Stimulated activated effector memory CD8-positive, alpha-beta T cell treated with anti-CD3 and anti-CD28 coated beads, Interleukin-12 subunit alpha, Interleukin-12 subunit beta, amount 100 ng/mL, for 72 hours (primary cell): ENCODE measurements around the gene TBC1D5.

Experiments used
- ATAC-seq: fragments of 150-1000 bp; cut with Tn5 transposase; 2 replicates; pipeline ENCODE4 v1.10.0; 2021
- DNase-seq, 2 donors: peaks; one replicate each; pipeline ENCODE4 v3.0.0; 2021 to 2022; ENCODE audit warnings: low spot score in 2 of 2
- H3K27ac Mint-ChIP-seq: one replicate; pipeline ENCODE4 v1.8.0; 2022; ENCODE audit warnings: mild to moderate bottlenecking, mixed read lengths
- H3K36me3 Mint-ChIP-seq: one replicate; pipeline ENCODE4 v1.8.0; 2022; ENCODE audit warnings: mild to moderate bottlenecking, mixed read lengths
- H3K4me1 Mint-ChIP-seq: one replicate; pipeline ENCODE4 v1.8.0; 2022; ENCODE audit warnings: mixed read lengths
- H3K4me3 Mint-ChIP-seq: one replicate; pipeline ENCODE4 v1.8.0; 2022; ENCODE audit warnings: mild to moderate bottlenecking, mixed read lengths
- H3K9me3 Mint-ChIP-seq: one replicate; pipeline ENCODE4 v1.8.0; 2022; ENCODE audit warnings: mixed read lengths

The TBC1D5 gene

GRCh38 chr3:17156864-17157263, 585.6 kb downstream of the TBC1D5 start:
- ATAC-seq = no peak
- peaks cover 51% of the 10 kb centered on the region for H3K4me1 Mint-ChIP-seq
- H3K36me3 Mint-ChIP-seq = peaks cover 12% of the 10 kb centered on the region
- no peak for DNase-seq
- no peak overlapping the region for H3K4me3 Mint-ChIP-seq
- H3K9me3 Mint-ChIP-seq = peaks cover 3% of the 10 kb centered on the region
- H3K27ac Mint-ChIP-seq = peak overlapping the region; percentile 54

- Mint-ChIP-seq H3K9me3 (peaks cover 3% of the 10 kb centered on the region), H3K36me3 (peaks cover 18% of the 10 kb centered on the region), H3K27ac (no peak overlapping the region), H3K4me1 (peaks cover 59% of the 10 kb centered on the region), H3K4me3 (no peak overlapping the region)
- DNase-seq (no peak), ATAC-seq (no peak)
These were observed 586.5 kb downstream of the TBC1D5 start for GRCh38 chr3:17155951-17156350.

- peaks cover 18% of the 10 kb centered on the region for H3K36me3 Mint-ChIP-seq
- peaks cover 67% of the 10 kb centered on the region for H3K4me1 Mint-ChIP-seq
- H3K9me3 Mint-ChIP-seq = peaks cover 3% of the 10 kb centered on the region
- no peak overlapping the region for H3K4me3 Mint-ChIP-seq
- peak overlapping the region; percentile 34 for H3K27ac Mint-ChIP-seq
- no peak for DNase-seq
- no peak for ATAC-seq
These were observed 587.5 kb downstream of the TBC1D5 start for GRCh38 chr3:17154941-17155340.

- Mint-ChIP-seq H3K36me3 (peaks cover 18% of the 10 kb centered on the region), H3K9me3 (peaks cover 3% of the 10 kb centered on the region), H3K4me1 (peaks cover 69% of the 10 kb centered on the region), H3K27ac (no peak overlapping the region), H3K4me3 (no peak overlapping the region)
- ATAC-seq (no peak), DNase-seq (no peak)
These were observed 588.2 kb downstream of the TBC1D5 start for GRCh38 chr3:17154221-17154620.

- ATAC-seq = no peak
- DNase-seq = no peak
- H3K27ac Mint-ChIP-seq = no peak overlapping the region
- peaks cover 18% of the 10 kb centered on the region for H3K36me3 Mint-ChIP-seq
- peaks cover 69% of the 10 kb centered on the region for H3K4me1 Mint-ChIP-seq
- H3K9me3 Mint-ChIP-seq = peaks cover 3% of the 10 kb centered on the region
- H3K4me3 Mint-ChIP-seq = no peak overlapping the region
These were observed 589.2 kb downstream of the TBC1D5 start for GRCh38 chr3:17153209-17153608.

- DNase-seq (peak; percentile 71 to 90), ATAC-seq (peak; percentile 97)
- peak overlapping the region; percentile 70 for H3K27ac Mint-ChIP-seq
- peaks cover 3% of the 10 kb centered on the region for H3K9me3 Mint-ChIP-seq
- peaks cover 18% of the 10 kb centered on the region for H3K36me3 Mint-ChIP-seq
- H3K4me3 Mint-ChIP-seq = peak overlapping the region; percentile 47
- H3K4me1 Mint-ChIP-seq = peaks cover 68% of the 10 kb centered on the region
These were observed 590.6 kb downstream of the TBC1D5 start for GRCh38 chr3:17151598-17152373.

- Mint-ChIP-seq H3K4me3 (no peak overlapping the region), H3K9me3 (peaks cover 3% of the 10 kb centered on the region), H3K4me1 (peaks cover 55% of the 10 kb centered on the region), H3K27ac (no peak overlapping the region), H3K36me3 (peaks cover 18% of the 10 kb centered on the region)
- DNase-seq (no peak), ATAC-seq (no peak)
These were observed 593.4 kb downstream of the TBC1D5 start for GRCh38 chr3:17149076-17149475.

- DNase-seq (no peak), ATAC-seq (peak; percentile 74)
- no peak overlapping the region for H3K27ac Mint-ChIP-seq
- H3K9me3 Mint-ChIP-seq = no peaks in the 10 kb centered on the region
- no peaks in the 10 kb centered on the region for H3K36me3 Mint-ChIP-seq
- no peak overlapping the region for H3K4me3 Mint-ChIP-seq
- H3K4me1 Mint-ChIP-seq = peaks cover 32% of the 10 kb centered on the region
These were observed 597.8 kb downstream of the TBC1D5 start for GRCh38 chr3:17144665-17144993.

GRCh38 chr3:17143893-17144664, 598.4 kb downstream of the TBC1D5 start:
- peaks cover 30% of the 10 kb centered on the region for H3K4me1 Mint-ChIP-seq
- ATAC-seq (no peak), DNase-seq (no peak)
- H3K4me3 Mint-ChIP-seq = no peak overlapping the region
- H3K27ac Mint-ChIP-seq = no peak overlapping the region
- H3K9me3 Mint-ChIP-seq = no peaks in the 10 kb centered on the region
- H3K36me3 Mint-ChIP-seq = no peaks in the 10 kb centered on the region

- H3K27ac Mint-ChIP-seq = no peak overlapping the region
These were observed 599.9 kb downstream of the TBC1D5 start for GRCh38 chr3:17142516-17142915.

GRCh38 chr3:17141699-17142098, 600.7 kb downstream of the TBC1D5 start:
- Mint-ChIP-seq H3K4me1 (peaks cover 24% of the 10 kb centered on the region), H3K27ac (no peak overlapping the region), H3K36me3 (no peaks in the 10 kb centered on the region), H3K9me3 (no peaks in the 10 kb centered on the region), H3K4me3 (no peak overlapping the region)
- DNase-seq (no peak), ATAC-seq (no peak)

More at GRCh38 chr3:17142516-17142915, 599.9 kb downstream of the TBC1D5 start:
- no peak for DNase-seq
- Mint-ChIP-seq H3K36me3 (no peaks in the 10 kb centered on the region), H3K4me3 (no peak overlapping the region), H3K9me3 (no peaks in the 10 kb centered on the region), H3K4me1 (peaks cover 24% of the 10 kb centered on the region)
- ATAC-seq = no peak

GRCh38 chr3:17140670-17141505, 601.5 kb downstream of the TBC1D5 start:
- no peak for ATAC-seq

GRCh38 chr3:17138246-17139039, 604.0 kb downstream of the TBC1D5 start:
- no peaks in the 10 kb centered on the region for H3K9me3 Mint-ChIP-seq

More at GRCh38 chr3:17140670-17141505, 601.5 kb downstream of the TBC1D5 start:
- Mint-ChIP-seq H3K36me3 (no peaks in the 10 kb centered on the region), H3K4me1 (peaks cover 24% of the 10 kb centered on the region), H3K9me3 (no peaks in the 10 kb centered on the region), H3K4me3 (no peak overlapping the region), H3K27ac (no peak overlapping the region)
- no peak for DNase-seq

GRCh38 chr3:17137321-17137826, 605.1 kb downstream of the TBC1D5 start:
- DNase-seq (no peak), ATAC-seq (no peak)
- Mint-ChIP-seq H3K27ac (no peak overlapping the region), H3K4me3 (no peak overlapping the region), H3K36me3 (no peaks in the 10 kb centered on the region), H3K4me1 (peaks cover 13% of the 10 kb centered on the region), H3K9me3 (no peaks in the 10 kb centered on the region)

More at GRCh38 chr3:17138246-17139039, 604.0 kb downstream of the TBC1D5 start:
- Mint-ChIP-seq H3K27ac (no peak overlapping the region), H3K36me3 (no peaks in the 10 kb centered on the region), H3K4me3 (no peak overlapping the region), H3K4me1 (peaks cover 13% of the 10 kb centered on the region)
- ATAC-seq (no peak), DNase-seq (no peak)
